IMR-90 (cell line): Measurements from ENCODE around the gene CLDN11. TPM values are rescaled to one million over a fixed set of nuclear protein-coding genes. Genes with fewer than 3 reads are reported as not detected.

Source experiments
- ATAC-seq: fragments of 200-7000 bp; cut with Tn5 transposase; 2 replicates; pipeline ENCODE4 v1.9.1; 2020; ENCODE audit warnings: low read depth, mild to moderate bottlenecking, moderate library complexity
- BruUV-seq: library from RNA; stranded (reverse); fragments of 400-500 nt; replicated peaks from 2 replicates; lab custom pipeline; 2021; lab: Mats Ljungman, UMichigan
- CTCF ChIA-PET: fragments of 300-600 bp; formaldehyde crosslinking; extraction: SDS; loops from one replicate; lab custom pipeline; 2021; ENCODE audit warnings: antibody characterized with exemption; lab: Yijun Ruan, JAX
- POLR2A ChIA-PET: fragments of 300-600 bp; sonication (Branson Sonifier 250); formaldehyde crosslinking; loops from one replicate; lab custom pipeline; 2022; ENCODE audit warnings: antibody characterized with exemption; ENCODE audit not compliant: unreplicated experiment; lab: Charles Lee
- DNase-seq: peaks from one replicate; pipeline ENCODE4 v3.0.0; 2013
- H2AFZ ChIP-seq: replicated peaks from 2 replicates; pipeline ENCODE3; 2013; ENCODE audit warnings: low read length, mild to moderate bottlenecking; ENCODE audit not compliant: poor library complexity
- H2AK5ac ChIP-seq: 2 replicates; pipeline ENCODE4 v1.6.1; 2013; ENCODE audit warnings: low read depth, low read length, inconsistent platforms
- H2AK9ac ChIP-seq: replicated peaks from 2 replicates; pipeline ENCODE3; 2013; ENCODE audit warnings: mild to moderate bottlenecking, low read depth, low read length, moderate library complexity; ENCODE audit not compliant: poor library complexity
- H2BK120ac ChIP-seq: 2 replicates; pipeline ENCODE4 v1.6.1; 2013; ENCODE audit warnings: low read depth, low read length, inconsistent platforms
- H2BK15ac ChIP-seq: 3 replicates; pipeline ENCODE4 v1.6.1; 2013; ENCODE audit warnings: low read depth, low read length, inconsistent platforms
- H2BK20ac ChIP-seq: 2 replicates; pipeline ENCODE4 v1.6.1; 2013; ENCODE audit warnings: low read depth, mild to moderate bottlenecking, inconsistent platforms, low read length, moderate library complexity
- H2BK5ac ChIP-seq: 2 replicates; pipeline ENCODE4 v1.6.1; 2013; ENCODE audit warnings: mild to moderate bottlenecking, low read depth, low read length, inconsistent platforms; ENCODE audit not compliant: poor library complexity, severe bottlenecking
- H3K14ac ChIP-seq: replicated peaks from 2 replicates; pipeline ENCODE4 v1.6.1; 2013; ENCODE audit warnings: low read depth, low read length, inconsistent platforms
- H3K18ac ChIP-seq: 2 replicates; pipeline ENCODE4 v1.6.1; 2013; ENCODE audit warnings: low read depth, low read length, control low read depth
- H3K23ac ChIP-seq: 2 replicates; pipeline ENCODE4 v1.6.1; 2013; ENCODE audit warnings: low read depth, low read length, inconsistent platforms
- H3K27ac ChIP-seq: 2 replicates; pipeline ENCODE4 v1.5.1; 2013; ENCODE audit warnings: mild to moderate bottlenecking, control low read depth, low read length; ENCODE audit not compliant: insufficient read depth
- H3K27me3 ChIP-seq: 2 replicates; pipeline ENCODE4 v1.6.1; 2013; ENCODE audit warnings: low read length; ENCODE audit not compliant: control insufficient read depth, insufficient read depth
- H3K36me3 ChIP-seq: 2 replicates; pipeline ENCODE4 v1.6.1; 2013; ENCODE audit warnings: low read length, mixed read lengths; ENCODE audit not compliant: control insufficient read depth, insufficient read depth
- H3K4ac ChIP-seq: 2 replicates; pipeline ENCODE4 v1.6.1; 2013; ENCODE audit warnings: low read depth, low read length, inconsistent platforms
- H3K4me1 ChIP-seq: 2 replicates; pipeline ENCODE4 v1.6.1; 2013; ENCODE audit warnings: low read length, mixed read lengths; ENCODE audit not compliant: control insufficient read depth, insufficient read depth
- H3K4me2 ChIP-seq: 2 replicates; pipeline ENCODE4 v1.6.1; 2013; ENCODE audit warnings: low read depth, mild to moderate bottlenecking, control low read depth, low read length, moderate library complexity
- H3K4me3 ChIP-seq: 2 replicates; pipeline ENCODE4 v1.5.1; 2013; ENCODE audit warnings: low read depth, mild to moderate bottlenecking, control low read depth, low read length, moderate library complexity; ENCODE audit not compliant: insufficient read depth
- H3K56ac ChIP-seq: 2 replicates; pipeline ENCODE4 v1.6.1; 2013; ENCODE audit warnings: low read length, inconsistent platforms; ENCODE audit not compliant: insufficient read depth; ENCODE audit errors: extremely low read depth
- H3K79me1 ChIP-seq, 2 experiments: 2 replicates each; pipeline ENCODE4 v1.6.1; 2013; ENCODE audit warnings: low read length in 2 of 2, inconsistent platforms in 1 of 2, low read depth in 1 of 2
- H3K9ac ChIP-seq: 2 replicates; pipeline ENCODE4 v1.6.1; 2013; ENCODE audit warnings: low read depth, low read length, control low read depth
- H3K9me1 ChIP-seq: 2 replicates; pipeline ENCODE4 v1.6.1; 2013; ENCODE audit warnings: low read length, inconsistent platforms; ENCODE audit not compliant: insufficient read depth
- H3K9me3 ChIP-seq: 2 replicates; pipeline ENCODE4 v1.6.1; 2013; ENCODE audit warnings: low read length; ENCODE audit not compliant: control insufficient read depth, insufficient read depth
- H4K20me1 ChIP-seq: 2 replicates; pipeline ENCODE4 v1.6.1; 2013; ENCODE audit warnings: low read length, inconsistent platforms; ENCODE audit not compliant: insufficient read depth
- H4K5ac ChIP-seq: 2 replicates; pipeline ENCODE4 v1.6.1; 2013; ENCODE audit warnings: mild to moderate bottlenecking, low read depth, low read length, control low read depth
- H4K8ac ChIP-seq, 2 experiments: 2 replicates each; pipeline ENCODE4 v1.6.1; 2013; ENCODE audit warnings: low read depth in 2 of 2, low read length in 2 of 2, control low read depth in 1 of 2, inconsistent platforms in 1 of 2
- H4K91ac ChIP-seq: 2 replicates; pipeline ENCODE4 v1.6.1; 2013; ENCODE audit warnings: low read depth, low read length, inconsistent platforms; ENCODE audit not compliant: insufficient read depth
- CEBPB ChIP-seq: IDR thresholded peaks from 2 replicates; pipeline ENCODE4 v1.6.1; 2012; ENCODE audit warnings: low read depth, low read length, improper control_type of control experiment
- CTCF ChIP-seq: conservative IDR thresholded peaks from 2 replicates; pipeline ENCODE4 v1.5.1; 2012; ENCODE audit warnings: mild to moderate bottlenecking, low read depth, low read length, improper control_type of control experiment
- MAZ ChIP-seq: IDR thresholded peaks from 2 replicates; pipeline ENCODE4 v1.6.1; 2012; ENCODE audit warnings: low read depth, mild to moderate bottlenecking, low read length, improper control_type of control experiment, moderate library complexity, borderline replicate concordance
- MXI1 ChIP-seq: IDR thresholded peaks from 2 replicates; pipeline ENCODE4 v1.6.1; 2012; ENCODE audit warnings: low read depth, mild to moderate bottlenecking, low read length, moderate library complexity, borderline replicate concordance
- NFE2L2 ChIP-seq: fragments of 150-350 bp; IDR thresholded peaks from 2 replicates; pipeline ENCODE4 v1.6.1; 2016; ENCODE audit warnings: low read depth, mild to moderate bottlenecking, low read length
- USF2 ChIP-seq: fragments of 150-350 bp; IDR thresholded peaks from 2 replicates; pipeline ENCODE4 v1.6.1; 2017; ENCODE audit warnings: mild to moderate bottlenecking, antibody characterized with exemption, low read length, low read depth
- WGBS, 2 experiments: methylation state at CpG; one replicate each; pipeline versions ENCODE4 v1.1.5 to v1.1.7; 2013; ENCODE audit warnings: missing lambda C conversion rate in 2 of 2; ENCODE audit not compliant: insufficient read length in 1 of 2; ENCODE audit errors: extremely low coverage in 2 of 2; 5-methylcytosine and 5-hydroxymethylcytosine counted together
- dilution Hi-C: fragments of 300-500 bp; cut with HindIII; formaldehyde crosslinking; loops from one replicate; pipeline ENCODE4 v1.14.3; 2018; ENCODE audit warnings: low sequenced_read_pairs; ENCODE audit not compliant: unreplicated experiment
- in situ Hi-C: fragments of 300-500 bp; cut with MboI; formaldehyde crosslinking; loops from 3 replicates; pipeline ENCODE4 v1.14.3; 2019; ENCODE audit warnings: low sequenced_read_pairs, inconsistent platforms, mixed read lengths
- intact Hi-C: fragments of 100-400 bp; cut with micrococcal nuclease; formaldehyde crosslinking; loops from 2 replicates; pipeline ENCODE4 v1.10.0; 2022
- polyA plus RNA-seq, 3 experiments: library from polyadenylated mRNA; depleted of rRNA; stranded (reverse); fragments of >200 nt; gene quantifications; 2 replicates each; pipeline ENCODE4 v1.2.3, GENCODE V29; 2012; ENCODE audit warnings: low replicate concordance in 1 of 3
- total RNA-seq: library from RNA; depleted of rRNA; stranded (reverse); fragments of >200 nt; gene quantifications from 2 replicates; pipeline ENCODE4 v1.2.3, GENCODE V29; 2012

CLDN11 gene
- total and polyA plus RNA-seq, 2 of the 4 experiments (the other 2 are of a cell fraction), result 245 to 318 TPM

- ATAC-seq (no peak), DNase-seq (no peak)
- H2BK20ac ChIP-seq, result no peak overlapping the region
- no peak overlapping the region for H4K91ac ChIP-seq
- in situ Hi-C loops, result no loop called here
- no CpG with 5 or more reads among the region's 4 CpGs for WGBS, 2 experiments
- dilution Hi-C loops, result no loop called here
- no peak overlapping the region for H2AK9ac ChIP-seq
- no peaks in the 10 kb centered on the region for H3K36me3 ChIP-seq
- no TSS peak for BruUV-seq
- no peaks in the 10 kb centered on the region for H3K9me1 ChIP-seq
- H3K4ac ChIP-seq, result no peak overlapping the region
- H3K14ac ChIP-seq, result no peak overlapping the region
- no peak overlapping the region for H3K4me2 ChIP-seq
- no peak overlapping the region for H3K23ac ChIP-seq
- H3K4me3 ChIP-seq, result no peak overlapping the region
- H2BK5ac ChIP-seq, result no peak overlapping the region
- ChIA-PET CTCF (no interaction called here), POLR2A (no interaction called here)
- H4K20me1 ChIP-seq, result no peaks in the 10 kb centered on the region
- H2BK15ac ChIP-seq, result no peak overlapping the region
- no peak overlapping the region for H3K9ac ChIP-seq
- no peak overlapping the region for H3K18ac ChIP-seq
- H2AK5ac ChIP-seq, result no peak overlapping the region
- no peak overlapping the region for H3K27ac ChIP-seq
- no peak overlapping the region for H2BK120ac ChIP-seq
- H3K4me1 ChIP-seq, result peaks cover 3% of the 10 kb centered on the region; the same call in 1 of the 2 replicates
- intact Hi-C loops, result no loop called here
- H3K79me1 ChIP-seq, result no peaks in the 10 kb centered on the region
- no peak overlapping the region for H4K5ac ChIP-seq
- no peak overlapping the region for H3K56ac ChIP-seq
- no peak for TF ChIP-seq CTCF
- TF ChIP-seq MAZ, result no peak
- TF ChIP-seq CEBPB, result no peak
- TF ChIP-seq NFE2L2, result no peak
- no peak for TF ChIP-seq USF2
- no peak for TF ChIP-seq MXI1
- no peak overlapping the region for H4K8ac ChIP-seq
- H3K9me3 ChIP-seq, result no peaks in the 10 kb centered on the region
- no peaks in the 10 kb centered on the region for H3K27me3 ChIP-seq
- no peak overlapping the region for H2AFZ ChIP-seq
These were observed 61.4 kb downstream of the CLDN11 start for GRCh38 chr3:170480111-170480510.
